Muscle of leg (tissue), 11 donors: ENCODE measurements around the gene MDFI. TPM values are rescaled to one million over a fixed set of nuclear protein-coding genes. Genes with fewer than 3 reads are reported as not detected.

Experiments
- DNase-seq: peaks from one replicate; pipeline ENCODE4 v3.0.0; 2013
- H3K27ac ChIP-seq: one replicate; pipeline ENCODE4 v1.5.1; 2013; ENCODE audit warnings: mild to moderate bottlenecking, low read length, control low read depth
- H3K27me3 ChIP-seq: one replicate; pipeline ENCODE4 v1.6.1; 2013; ENCODE audit warnings: low read length; ENCODE audit not compliant: control insufficient read depth, insufficient read depth
- H3K36me3 ChIP-seq: one replicate; pipeline ENCODE4 v1.6.1; 2013; ENCODE audit warnings: low read length; ENCODE audit not compliant: control insufficient read depth, insufficient read depth
- H3K4me1 ChIP-seq: one replicate; pipeline ENCODE4 v1.6.1; 2013; ENCODE audit warnings: low read length; ENCODE audit not compliant: control insufficient read depth, insufficient read depth
- H3K4me3 ChIP-seq: one replicate; pipeline ENCODE4 v1.5.1; 2013; ENCODE audit warnings: low read length, control low read depth
- H3K9me3 ChIP-seq: replicated peaks from 2 replicates; pipeline ENCODE4 v1.6.1; 2013; ENCODE audit warnings: low read depth, low read length; ENCODE audit not compliant: control insufficient read depth
- WGBS: methylation state at CpG from one replicate; pipeline ENCODE4 v1.1.5; 2013; ENCODE audit warnings: missing lambda C conversion rate; ENCODE audit not compliant: insufficient coverage; 5-methylcytosine and 5-hydroxymethylcytosine counted together
- polyA plus RNA-seq, 8 donors: library from polyadenylated mRNA; unstranded; fragments of 120-200 nt; gene quantifications; one replicate each; pipeline versions ENCODE4 v1.2.1 to v1.2.3, GENCODE V29; 2013; ENCODE audit warnings: inconsistent platforms in 1 of 8, low replicate concordance in 1 of 8; ENCODE audit not compliant: insufficient read length in 8 of 8, insufficient read depth in 1 of 8
- total RNA-seq: library from RNA; stranded (reverse); fragments of 120-200 nt; gene quantifications from one replicate; pipeline ENCODE4 v1.2.4, GENCODE V29; 2013

MDFI gene
- total and polyA plus RNA-seq, 9 donors, result 47.7 to 86.3 (median 77.4) TPM

GRCh38 chr6:41594326-41594725 is 43.9 kb upstream of the MDFI start:
- 89% methylated on average over 4 of the region's 5 CpGs for WGBS
- peaks cover 61% of the 10 kb centered on the region for H3K36me3 ChIP-seq

GRCh38 chr6:41594766-41595165 is 43.5 kb upstream of the MDFI start:
- Histone ChIP-seq H3K27ac (no peak overlapping the region), H3K27me3 (no peaks in the 10 kb centered on the region), H3K36me3 (peaks cover 62% of the 10 kb centered on the region), H3K4me1 (peaks cover 4% of the 10 kb centered on the region), H3K9me3 (no peaks in the 10 kb centered on the region), H3K4me3 (no peak overlapping the region)
- DNase-seq, result no peak
- 90% methylated on average over 4 of the region's 15 CpGs for WGBS

More at GRCh38 chr6:41594326-41594725, 43.9 kb upstream of the MDFI start:
- no peak overlapping the region for H3K4me3 ChIP-seq
- H3K27ac ChIP-seq, result no peak overlapping the region
- DNase-seq, result no peak
- H3K27me3 ChIP-seq, result no peaks in the 10 kb centered on the region
- H3K4me1 ChIP-seq, result peaks cover 4% of the 10 kb centered on the region
- H3K9me3 ChIP-seq, result no peaks in the 10 kb centered on the region

- H3K27me3 ChIP-seq, result no peaks in the 10 kb centered on the region
- peaks cover 4% of the 10 kb centered on the region for H3K4me1 ChIP-seq
- H3K36me3 ChIP-seq, result peaks cover 59% of the 10 kb centered on the region
- no peak for DNase-seq
- 79% methylated on average over 5 of the region's 6 CpGs for WGBS
- no peak overlapping the region for H3K4me3 ChIP-seq
- no peaks in the 10 kb centered on the region for H3K9me3 ChIP-seq
- H3K27ac ChIP-seq, result no peak overlapping the region
Measured at GRCh38 chr6:41595166-41595565, 43.1 kb upstream of the MDFI start.

- H3K4me1 ChIP-seq, result peaks cover 4% of the 10 kb centered on the region
- peaks cover 49% of the 10 kb centered on the region for H3K36me3 ChIP-seq
- no peak for DNase-seq
- no peaks in the 10 kb centered on the region for H3K9me3 ChIP-seq
- H3K4me3 ChIP-seq, result no peak overlapping the region
- H3K27me3 ChIP-seq, result no peaks in the 10 kb centered on the region
- H3K27ac ChIP-seq, result no peak overlapping the region
- 88% methylated on average over 8 of the region's 10 CpGs for WGBS
Measured at GRCh38 chr6:41596096-41596685, 42.1 kb upstream of the MDFI start.

- 60% methylated on average over 5 of the region's 11 CpGs for WGBS
- H3K9me3 ChIP-seq, result no peaks in the 10 kb centered on the region
- no peak overlapping the region for H3K4me3 ChIP-seq
- no peak overlapping the region for H3K27ac ChIP-seq
- H3K4me1 ChIP-seq, result peaks cover 4% of the 10 kb centered on the region
- no peak for DNase-seq
- H3K36me3 ChIP-seq, result peaks cover 43% of the 10 kb centered on the region
- no peaks in the 10 kb centered on the region for H3K27me3 ChIP-seq
Measured at GRCh38 chr6:41596807-41597206, 41.5 kb upstream of the MDFI start.

GRCh38 chr6:41597246-41598000 is 40.8 kb upstream of the MDFI start:
- DNase-seq, result no peak
- Histone ChIP-seq H3K4me1 (no peaks in the 10 kb centered on the region), H3K36me3 (peaks cover 43% of the 10 kb centered on the region), H3K27ac (no peak overlapping the region), H3K27me3 (no peaks in the 10 kb centered on the region), H3K9me3 (no peaks in the 10 kb centered on the region), H3K4me3 (no peak overlapping the region)
- 84% methylated on average over 12 of the region's 19 CpGs for WGBS

- H3K27ac ChIP-seq, result no peak overlapping the region
- H3K4me3 ChIP-seq, result no peak overlapping the region
- no peaks in the 10 kb centered on the region for H3K27me3 ChIP-seq
- H3K9me3 ChIP-seq, result no peaks in the 10 kb centered on the region
- H3K4me1 ChIP-seq, result peaks cover 7% of the 10 kb centered on the region
- 81% methylated on average over 2 of the region's 8 CpGs for WGBS
- H3K36me3 ChIP-seq, result peaks cover 38% of the 10 kb centered on the region
- DNase-seq, result no peak
Measured at GRCh38 chr6:41598670-41599014, 39.6 kb upstream of the MDFI start.

- no peak overlapping the region for H3K4me3 ChIP-seq
- 55% methylated on average over 11 of the region's 21 CpGs for WGBS
- peaks cover 7% of the 10 kb centered on the region for H3K4me1 ChIP-seq
- no peak for DNase-seq
- peaks cover 33% of the 10 kb centered on the region for H3K36me3 ChIP-seq
- H3K27ac ChIP-seq, result no peak overlapping the region
- H3K27me3 ChIP-seq, result no peaks in the 10 kb centered on the region
- no peaks in the 10 kb centered on the region for H3K9me3 ChIP-seq
Measured at GRCh38 chr6:41599015-41599851, 39.0 kb upstream of the MDFI start.

- no peaks in the 10 kb centered on the region for H3K9me3 ChIP-seq
- H3K36me3 ChIP-seq, result peaks cover 26% of the 10 kb centered on the region
- DNase-seq, result no peak
- no peaks in the 10 kb centered on the region for H3K27me3 ChIP-seq
- peaks cover 7% of the 10 kb centered on the region for H3K4me1 ChIP-seq
- no peak overlapping the region for H3K4me3 ChIP-seq
- 53% methylated on average over 9 of the region's 14 CpGs for WGBS
- no peak overlapping the region for H3K27ac ChIP-seq
Measured at GRCh38 chr6:41599852-41600445, 38.3 kb upstream of the MDFI start.
